NCI-H446 treated with DMSO at 0.1 percent for 48 hours (cell line): ENCODE measurements around the gene ETV5.

ENCODE experiments used
- DNase-seq: peaks from one replicate; lab custom pipeline; 2025; lab: John Stamatoyannopoulos, UW

ETV5 gene

GRCh38 chr3:186095561-186096081 is 13.3 kb downstream of the ETV5 start:
- DNase-seq, result no peak

- no peak for DNase-seq
Measured at GRCh38 chr3:186094696-186095425, 14.0 kb downstream of the ETV5 start.

- no peak for DNase-seq
Measured at GRCh38 chr3:186094271-186094670, 14.6 kb downstream of the ETV5 start.

- no peak for DNase-seq
Measured at GRCh38 chr3:186093271-186093900, 15.5 kb downstream of the ETV5 start.

GRCh38 chr3:186092360-186093070 is 16.4 kb downstream of the ETV5 start:
- no peak for DNase-seq

GRCh38 chr3:186090901-186091300 is 18.0 kb downstream of the ETV5 start:
- no peak for DNase-seq

GRCh38 chr3:186088335-186088734 is 20.6 kb downstream of the ETV5 start:
- no peak for DNase-seq

GRCh38 chr3:186084264-186084663 is 24.6 kb downstream of the ETV5 start:
- no peak for DNase-seq

- DNase-seq, result no peak
Measured at GRCh38 chr3:186083746-186084145, 25.1 kb downstream of the ETV5 start.

GRCh38 chr3:186082150-186082549 is 26.7 kb downstream of the ETV5 start:
- DNase-seq, result no peak

GRCh38 chr3:186081678-186082077 is 27.2 kb downstream of the ETV5 start:
- DNase-seq, result no peak

- DNase-seq, result no peak
Measured at GRCh38 chr3:186080849-186081438, 27.9 kb downstream of the ETV5 start.

GRCh38 chr3:186079925-186080324 is 29.0 kb downstream of the ETV5 start:
- DNase-seq, result no peak

- DNase-seq, result no peak
Measured at GRCh38 chr3:186077466-186077865, 31.4 kb downstream of the ETV5 start.

- DNase-seq, result no peak
Measured at GRCh38 chr3:186075931-186076567, 32.8 kb downstream of the ETV5 start.

- no peak for DNase-seq
Measured at GRCh38 chr3:186075489-186075888, 33.4 kb downstream of the ETV5 start.

- no peak for DNase-seq
Measured at GRCh38 chr3:186073641-186074040, 35.2 kb downstream of the ETV5 start.

GRCh38 chr3:186070996-186071395 is 37.9 kb downstream of the ETV5 start:
- no peak for DNase-seq

- no peak for DNase-seq
Measured at GRCh38 chr3:186070550-186070949, 38.3 kb downstream of the ETV5 start.

GRCh38 chr3:186070133-186070532 is 38.8 kb downstream of the ETV5 start:
- DNase-seq, result no peak

- no peak for DNase-seq
Measured at GRCh38 chr3:186069199-186069598, 39.7 kb downstream of the ETV5 start.

- DNase-seq, result no peak
Measured at GRCh38 chr3:186068243-186068552, 40.7 kb downstream of the ETV5 start.
